GM18868 (cell line): ENCODE measurements around the gene CXCL13.
"Not testable (repeated sequence)": the region's sequence is repeated elsewhere in the genome, so short reads cannot be mapped to it uniquely, and the experiment has no call there.

Source experiments
- ATAC-seq: cut with Tn5 transposase; IDR thresholded peaks from one replicate; pipeline ENCODE4 v1.9.1; 2021; ENCODE audit warnings: mild to moderate bottlenecking, moderate library complexity; ENCODE audit not compliant: unreplicated experiment

The CXCL13 gene

GRCh38 chr4:77600521-77601451 is 4.8 kb upstream of the CXCL13 start:
- ATAC-seq, result peak; percentile 83

GRCh38 chr4:77601614-77602187 is 3.9 kb upstream of the CXCL13 start:
- ATAC-seq, result no peak

GRCh38 chr4:77613267-77613666 is 7.6 kb downstream of the CXCL13 start:
- ATAC-seq, result no peak

- ATAC-seq, result no peak
Observed at GRCh38 chr4:77615153-77615552, 9.5 kb downstream of the CXCL13 start.

GRCh38 chr4:77617203-77617602 is 11.6 kb downstream of the CXCL13 start:
- no peak for ATAC-seq

GRCh38 chr4:77618383-77619241 is 13.0 kb downstream of the CXCL13 start:
- ATAC-seq, result peak; percentile 96

- ATAC-seq, result no peak
Observed at GRCh38 chr4:77619408-77619807, 13.8 kb downstream of the CXCL13 start.

- no peak for ATAC-seq
Observed at GRCh38 chr4:77621254-77621653, 15.6 kb downstream of the CXCL13 start.

GRCh38 chr4:77623091-77623490 is 17.5 kb downstream of the CXCL13 start:
- ATAC-seq, result no peak

GRCh38 chr4:77624213-77624612 is 18.6 kb downstream of the CXCL13 start:
- ATAC-seq, result no peak

GRCh38 chr4:77625485-77625884 is 19.9 kb downstream of the CXCL13 start:
- no peak for ATAC-seq

GRCh38 chr4:77629885-77630284 is 24.3 kb downstream of the CXCL13 start:
- ATAC-seq, result peak; percentile 86

- ATAC-seq, result no peak
Observed at GRCh38 chr4:77631276-77631675, 25.7 kb downstream of the CXCL13 start.

GRCh38 chr4:77634132-77634785 is 28.6 kb downstream of the CXCL13 start:
- ATAC-seq, result no peak

- ATAC-seq, result no peak
Observed at GRCh38 chr4:77635246-77635645, 29.6 kb downstream of the CXCL13 start.

GRCh38 chr4:77635876-77636275 is 30.3 kb downstream of the CXCL13 start:
- no peak for ATAC-seq

- ATAC-seq, result no peak
Observed at GRCh38 chr4:77636902-77637301, 31.3 kb downstream of the CXCL13 start.

GRCh38 chr4:77644069-77644468 is 38.4 kb downstream of the CXCL13 start:
- not testable (repeated sequence) for ATAC-seq

GRCh38 chr4:77650787-77651186 is 45.2 kb downstream of the CXCL13 start:
- ATAC-seq, result no peak

- ATAC-seq, result no peak
Observed at GRCh38 chr4:77651820-77652219, 46.2 kb downstream of the CXCL13 start.
